ENCODE data around the gene TPPP. TPM values are rescaled to one million over a fixed set of nuclear protein-coding genes. Genes with fewer than 3 reads are reported as not detected.
"Not testable (repeated sequence)": the region's sequence is repeated elsewhere in the genome, so short reads cannot be mapped to it uniquely, and the experiment has no call there.

Gene TPPP
- total RNA-seq, 1 experiment from 2014 or later: 3.9 TPM

DNA sequence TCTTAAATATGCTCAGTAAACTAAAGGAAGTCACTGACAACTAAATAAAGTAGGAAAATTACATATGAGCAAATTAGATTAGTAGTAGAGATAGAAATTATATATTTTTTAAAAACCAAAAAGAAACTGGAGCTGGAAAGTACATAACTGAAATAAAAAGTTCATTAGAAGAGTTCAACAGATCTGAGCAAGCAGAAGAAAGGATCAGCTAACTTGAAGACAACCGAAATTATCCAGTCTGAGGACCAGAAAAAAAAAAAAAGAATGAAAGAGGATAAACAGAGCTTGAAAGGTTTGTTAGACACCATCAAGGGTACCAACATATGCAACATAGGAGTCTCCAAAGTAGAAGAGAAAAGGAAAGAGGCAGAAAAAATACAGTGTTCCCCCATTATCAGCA, 26.2 kb upstream of the TPPP start:
- H3K4me1 ChIP-seq (ENCODE audit: control insufficient read depth in 1 of 2, insufficient read depth in 2 of 2, low read length in 2 of 2); H3K79me2 ChIP-seq (ENCODE audit: insufficient read depth, low read length); ATAC-seq; H3K27ac ChIP-seq (ENCODE audit: low read depth, low read length); H3K9ac ChIP-seq (ENCODE audit: low read length); H3K36me3 ChIP-seq (ENCODE audit: control insufficient read depth in 1 of 2, insufficient read depth in 2 of 2, low read length in 2 of 2); RAD21 ChIA-PET (ENCODE audit: low non-redundant PET in 1 of 2, low total read pairs in 2 of 2, uncharacterized antibody in 2 of 2, unreplicated experiment in 2 of 2); DNase-seq (ENCODE audit: low read depth, low spot score); H3K27me3 ChIP-seq (ENCODE audit: insufficient read depth, low read length); H4K20me1 ChIP-seq (ENCODE audit: insufficient read depth); H3K4me3 ChIP-seq (replicated peaks in 1 of 2; ENCODE audit: low read depth in 1 of 2, low read length in 2 of 2); H3K9me3 ChIP-seq (ENCODE audit: control insufficient read depth in 1 of 2, insufficient read depth in 1 of 2, low read depth in 1 of 2, low read length in 2 of 2); H3K9me2 ChIP-seq (ENCODE audit: insufficient read depth); H2AFZ ChIP-seq (ENCODE audit: low read depth, low read length, poor library complexity, severe bottlenecking); POLR2A ChIA-PET; BruUV-seq (replicated peaks); H3K4me2 ChIP-seq (ENCODE audit: low read length); intact Hi-C loops (cut with micrococcal nuclease); CTCF ChIA-PET: not testable (repeated sequence)

DNA sequence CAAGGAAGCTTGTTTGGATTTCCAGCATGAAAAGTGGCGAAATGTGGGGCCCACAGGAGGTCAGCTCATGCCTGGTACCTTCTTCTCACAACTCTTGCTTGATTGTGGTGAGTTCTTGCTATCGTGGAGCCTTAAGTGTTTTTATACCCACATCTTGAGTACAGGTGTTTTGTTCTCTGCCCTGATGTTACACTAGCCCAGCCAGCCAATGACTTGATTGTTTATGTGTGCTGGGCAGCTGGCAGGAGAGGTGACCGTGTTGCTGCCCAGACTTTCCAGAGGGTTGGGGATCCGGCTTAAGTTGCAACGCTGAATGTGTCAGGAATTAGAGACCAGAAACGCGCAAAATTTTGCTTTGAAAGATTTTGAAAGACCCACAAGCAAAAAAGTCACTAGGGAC, 24.0 kb upstream of the TPPP start:
- ATAC-seq (no peak), DNase-seq (ENCODE audit: low read depth, low spot score) (no peak)
- TF ChIP-seq ZNF274 (IDR thresholded peaks at IDR 0.05; ENCODE audit: low read depth, low read length): no peak
- TF ChIP-seq, protein P1, sequence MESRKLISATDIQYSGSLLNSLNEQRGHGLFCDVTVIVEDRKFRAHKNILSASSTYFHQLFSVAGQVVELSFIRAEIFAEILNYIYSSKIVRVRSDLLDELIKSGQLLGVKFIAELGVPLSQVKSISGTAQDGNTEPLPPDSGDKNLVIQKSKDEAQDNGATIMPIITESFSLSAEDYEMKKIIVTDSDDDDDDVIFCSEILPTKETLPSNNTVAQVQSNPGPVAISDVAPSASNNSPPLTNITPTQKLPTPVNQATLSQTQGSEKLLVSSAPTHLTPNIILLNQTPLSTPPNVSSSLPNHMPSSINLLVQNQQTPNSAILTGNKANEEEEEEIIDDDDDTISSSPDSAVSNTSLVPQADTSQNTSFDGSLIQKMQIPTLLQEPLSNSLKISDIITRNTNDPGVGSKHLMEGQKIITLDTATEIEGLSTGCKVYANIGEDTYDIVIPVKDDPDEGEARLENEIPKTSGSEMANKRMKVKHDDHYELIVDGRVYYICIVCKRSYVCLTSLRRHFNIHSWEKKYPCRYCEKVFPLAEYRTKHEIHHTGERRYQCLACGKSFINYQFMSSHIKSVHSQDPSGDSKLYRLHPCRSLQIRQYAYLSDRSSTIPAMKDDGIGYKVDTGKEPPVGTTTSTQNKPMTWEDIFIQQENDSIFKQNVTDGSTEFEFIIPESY (IDR thresholded peaks at IDR 0.05; ENCODE audit: extremely low read depth, insufficient replicate concordance, low read length): no peak
- no peak for TF ChIP-seq TCF7L2 (IDR thresholded peaks at IDR 0.05; ENCODE audit: borderline replicate concordance, extremely low read depth, insufficient read depth, insufficient read length)
- TF ChIP-seq, protein P2, sequence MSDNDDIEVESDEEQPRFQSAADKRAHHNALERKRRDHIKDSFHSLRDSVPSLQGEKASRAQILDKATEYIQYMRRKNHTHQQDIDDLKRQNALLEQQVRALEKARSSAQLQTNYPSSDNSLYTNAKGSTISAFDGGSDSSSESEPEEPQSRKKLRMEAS (IDR thresholded peaks at IDR 0.05): no peak
- TF ChIP-seq ELF1 (IDR thresholded peaks at IDR 0.05; ENCODE audit: borderline replicate concordance, low read depth): no peak
- TF ChIP-seq RAD21 (IDR thresholded peaks at IDR 0.05; ENCODE audit: low read depth): no peak
- no peak for TF ChIP-seq YY1 (IDR thresholded peaks at IDR 0.05; ENCODE audit: extremely low read depth, insufficient replicate concordance, low read depth, low read length)
- no peak for TF ChIP-seq FOSL1 (IDR thresholded peaks at IDR 0.05; ENCODE audit: low read depth)
- TF ChIP-seq SIN3A (IDR thresholded peaks at IDR 0.05; ENCODE audit: low read depth): no peak
- TF ChIP-seq, protein P3, sequence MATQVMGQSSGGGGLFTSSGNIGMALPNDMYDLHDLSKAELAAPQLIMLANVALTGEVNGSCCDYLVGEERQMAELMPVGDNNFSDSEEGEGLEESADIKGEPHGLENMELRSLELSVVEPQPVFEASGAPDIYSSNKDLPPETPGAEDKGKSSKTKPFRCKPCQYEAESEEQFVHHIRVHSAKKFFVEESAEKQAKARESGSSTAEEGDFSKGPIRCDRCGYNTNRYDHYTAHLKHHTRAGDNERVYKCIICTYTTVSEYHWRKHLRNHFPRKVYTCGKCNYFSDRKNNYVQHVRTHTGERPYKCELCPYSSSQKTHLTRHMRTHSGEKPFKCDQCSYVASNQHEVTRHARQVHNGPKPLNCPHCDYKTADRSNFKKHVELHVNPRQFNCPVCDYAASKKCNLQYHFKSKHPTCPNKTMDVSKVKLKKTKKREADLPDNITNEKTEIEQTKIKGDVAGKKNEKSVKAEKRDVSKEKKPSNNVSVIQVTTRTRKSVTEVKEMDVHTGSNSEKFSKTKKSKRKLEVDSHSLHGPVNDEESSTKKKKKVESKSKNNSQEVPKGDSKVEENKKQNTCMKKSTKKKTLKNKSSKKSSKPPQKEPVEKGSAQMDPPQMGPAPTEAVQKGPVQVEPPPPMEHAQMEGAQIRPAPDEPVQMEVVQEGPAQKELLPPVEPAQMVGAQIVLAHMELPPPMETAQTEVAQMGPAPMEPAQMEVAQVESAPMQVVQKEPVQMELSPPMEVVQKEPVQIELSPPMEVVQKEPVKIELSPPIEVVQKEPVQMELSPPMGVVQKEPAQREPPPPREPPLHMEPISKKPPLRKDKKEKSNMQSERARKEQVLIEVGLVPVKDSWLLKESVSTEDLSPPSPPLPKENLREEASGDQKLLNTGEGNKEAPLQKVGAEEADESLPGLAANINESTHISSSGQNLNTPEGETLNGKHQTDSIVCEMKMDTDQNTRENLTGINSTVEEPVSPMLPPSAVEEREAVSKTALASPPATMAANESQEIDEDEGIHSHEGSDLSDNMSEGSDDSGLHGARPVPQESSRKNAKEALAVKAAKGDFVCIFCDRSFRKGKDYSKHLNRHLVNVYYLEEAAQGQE (IDR thresholded peaks at IDR 0.05; ENCODE audit: low read depth): no peak
- TF ChIP-seq POLR2AphosphoS5 (IDR thresholded peaks at IDR 0.05; ENCODE audit: low read depth, low read length): no peak
- TF ChIP-seq POLR2A (IDR thresholded peaks at IDR 0.05; ENCODE audit: borderline replicate concordance, extremely low read depth, insufficient read depth, insufficient read length): no peak
- Histone ChIP-seq H3K36me3 (ENCODE audit: control insufficient read depth in 1 of 2, insufficient read depth in 2 of 2, low read length in 2 of 2) (no peaks in the 10 kb centered on the region), H3K4me1 (ENCODE audit: control insufficient read depth in 1 of 2, insufficient read depth in 2 of 2, low read length in 2 of 2) (no peaks in the 10 kb centered on the region), H3K27me3 (ENCODE audit: insufficient read depth, low read length) (no peaks in the 10 kb centered on the region), H4K20me1 (ENCODE audit: insufficient read depth) (no peaks in the 10 kb centered on the region), H3K4me3 (replicated peaks in 1 of 2; ENCODE audit: low read depth in 1 of 2, low read length in 2 of 2) (no peak overlapping the region), H3K4me2 (ENCODE audit: low read length) (no peak overlapping the region), H3K27ac (ENCODE audit: low read depth, low read length) (no peak overlapping the region), H3K9ac (ENCODE audit: low read length) (no peak overlapping the region), H3K9me2 (ENCODE audit: insufficient read depth) (no peaks in the 10 kb centered on the region), H3K9me3 (ENCODE audit: control insufficient read depth in 1 of 2, insufficient read depth in 1 of 2, low read depth in 1 of 2, low read length in 2 of 2) (no peaks in the 10 kb centered on the region), H3K79me2 (ENCODE audit: insufficient read depth, low read length) (no peaks in the 10 kb centered on the region), H2AFZ (ENCODE audit: low read depth, low read length, poor library complexity, severe bottlenecking) (no peak overlapping the region)
- no TSS peak for BruUV-seq (replicated peaks)
- ChIA-PET RAD21 (ENCODE audit: low non-redundant PET in 1 of 2, low total read pairs in 2 of 2, uncharacterized antibody in 2 of 2, unreplicated experiment in 2 of 2) (no interaction called here), POLR2A (no interaction called here), CTCF (no interaction called here)
- intact Hi-C loops (cut with micrococcal nuclease): no loop called here
